ENCODE measurements around the gene PCSK6. TPM values are rescaled to one million over a fixed set of nuclear protein-coding genes. Genes with fewer than 3 reads are reported as not detected.

Gene PCSK6
- polyA plus RNA-seq, 1 experiment, result 0.29 TPM

DNA sequence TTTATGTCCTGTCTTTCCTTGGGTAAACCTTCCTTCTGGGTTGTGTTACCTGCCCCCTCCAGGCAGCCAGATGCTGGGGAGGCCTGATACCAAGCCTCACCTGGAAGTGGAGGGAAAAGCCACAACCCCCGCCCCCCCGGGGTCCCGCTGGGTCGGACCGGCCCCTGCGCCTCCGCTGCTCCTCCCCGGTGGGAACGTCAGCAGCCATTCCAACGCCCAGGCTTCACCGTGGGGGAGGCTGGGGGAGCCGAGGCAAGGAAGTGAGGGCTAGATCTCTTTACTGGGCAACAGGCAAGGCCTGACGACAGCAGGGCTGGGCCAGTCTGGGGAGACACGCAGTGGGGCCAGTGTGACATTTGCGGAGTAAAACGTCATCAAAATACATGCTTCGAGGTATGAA lies 141.5 kb downstream of the PCSK6 start:
- H3K27me3 ChIP-seq (ENCODE audit: control insufficient read depth, insufficient read depth, low read length), result no peaks in the 10 kb centered on the region
- no peak overlapping the region for H3K4me3 ChIP-seq (ENCODE audit: low read depth, low read length)
- TF ChIP-seq, protein P1, sequence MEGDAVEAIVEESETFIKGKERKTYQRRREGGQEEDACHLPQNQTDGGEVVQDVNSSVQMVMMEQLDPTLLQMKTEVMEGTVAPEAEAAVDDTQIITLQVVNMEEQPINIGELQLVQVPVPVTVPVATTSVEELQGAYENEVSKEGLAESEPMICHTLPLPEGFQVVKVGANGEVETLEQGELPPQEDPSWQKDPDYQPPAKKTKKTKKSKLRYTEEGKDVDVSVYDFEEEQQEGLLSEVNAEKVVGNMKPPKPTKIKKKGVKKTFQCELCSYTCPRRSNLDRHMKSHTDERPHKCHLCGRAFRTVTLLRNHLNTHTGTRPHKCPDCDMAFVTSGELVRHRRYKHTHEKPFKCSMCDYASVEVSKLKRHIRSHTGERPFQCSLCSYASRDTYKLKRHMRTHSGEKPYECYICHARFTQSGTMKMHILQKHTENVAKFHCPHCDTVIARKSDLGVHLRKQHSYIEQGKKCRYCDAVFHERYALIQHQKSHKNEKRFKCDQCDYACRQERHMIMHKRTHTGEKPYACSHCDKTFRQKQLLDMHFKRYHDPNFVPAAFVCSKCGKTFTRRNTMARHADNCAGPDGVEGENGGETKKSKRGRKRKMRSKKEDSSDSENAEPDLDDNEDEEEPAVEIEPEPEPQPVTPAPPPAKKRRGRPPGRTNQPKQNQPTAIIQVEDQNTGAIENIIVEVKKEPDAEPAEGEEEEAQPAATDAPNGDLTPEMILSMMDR (IDR thresholded peaks at IDR 0.05; ENCODE audit: insufficient read depth, low read depth, low read length), result no peak
- H3K36me3 ChIP-seq (ENCODE audit: control insufficient read depth, insufficient read depth, low read length), result no peaks in the 10 kb centered on the region
- ChIA-PET CTCF (interaction anchor here (0.9 kb wide), 1 partner anchor 9 kb away, joined by 3 read pairs; no protein-coding TSS in a partner anchor), POLR2A (no interaction called here)
- no peak for DNase-seq (ENCODE audit: low read depth)

DNA sequence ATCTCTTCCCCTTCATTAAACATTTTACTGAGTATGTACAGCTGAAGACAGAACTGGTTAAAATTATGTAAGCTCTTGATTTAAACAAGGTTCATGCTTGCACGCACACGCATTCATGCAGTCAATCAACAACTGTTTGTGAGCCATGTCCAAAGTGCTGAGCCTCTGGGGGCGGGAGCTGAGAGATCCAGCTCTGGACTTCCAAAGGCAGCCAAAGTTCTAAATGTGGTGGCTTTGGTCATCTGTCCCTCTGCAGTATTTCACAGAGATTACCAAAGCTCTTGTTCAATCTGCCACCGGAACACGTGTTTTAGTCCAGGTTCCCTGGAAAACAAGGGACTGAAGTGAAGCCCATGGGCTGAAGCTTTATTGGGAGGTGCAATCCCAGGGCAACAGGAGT lies 142.1 kb downstream of the PCSK6 start:
- TF ChIP-seq, protein P1 (IDR thresholded peaks at IDR 0.05; ENCODE audit: insufficient read depth, low read depth, low read length), result no peak
- no peak for DNase-seq (ENCODE audit: low read depth)
- POLR2A ChIA-PET, result no interaction called here
- H3K4me3 ChIP-seq (ENCODE audit: low read depth, low read length), result no peak overlapping the region
- CTCF ChIA-PET, result interaction anchor here (0.9 kb wide), 1 partner anchor 8 kb away, joined by 3 read pairs; no protein-coding TSS in a partner anchor
- no peaks in the 10 kb centered on the region for H3K36me3 ChIP-seq (ENCODE audit: control insufficient read depth, insufficient read depth, low read length)
- H3K27me3 ChIP-seq (ENCODE audit: control insufficient read depth, insufficient read depth, low read length), result no peaks in the 10 kb centered on the region

DNA sequence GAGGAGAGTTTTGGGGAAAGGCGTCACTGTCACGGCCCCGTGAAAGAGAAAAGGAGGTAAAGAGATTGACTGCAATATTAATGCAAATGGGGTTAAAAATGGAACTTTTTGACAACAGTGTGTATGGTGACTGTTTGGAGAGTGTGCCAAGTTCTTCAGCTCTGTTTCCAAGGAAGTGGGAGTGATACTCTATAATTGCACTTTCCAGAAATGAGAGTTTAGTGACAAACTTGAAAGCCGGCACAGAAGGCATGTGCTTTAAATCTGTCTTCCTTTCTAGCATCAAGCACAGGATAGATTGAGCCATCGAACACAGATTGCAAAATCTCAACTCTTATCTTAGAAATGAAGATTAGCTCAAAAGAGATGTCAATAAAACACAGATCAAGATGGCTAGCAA lies 142.6 kb downstream of the PCSK6 start:
- no peak for DNase-seq (ENCODE audit: low read depth)

DNA sequence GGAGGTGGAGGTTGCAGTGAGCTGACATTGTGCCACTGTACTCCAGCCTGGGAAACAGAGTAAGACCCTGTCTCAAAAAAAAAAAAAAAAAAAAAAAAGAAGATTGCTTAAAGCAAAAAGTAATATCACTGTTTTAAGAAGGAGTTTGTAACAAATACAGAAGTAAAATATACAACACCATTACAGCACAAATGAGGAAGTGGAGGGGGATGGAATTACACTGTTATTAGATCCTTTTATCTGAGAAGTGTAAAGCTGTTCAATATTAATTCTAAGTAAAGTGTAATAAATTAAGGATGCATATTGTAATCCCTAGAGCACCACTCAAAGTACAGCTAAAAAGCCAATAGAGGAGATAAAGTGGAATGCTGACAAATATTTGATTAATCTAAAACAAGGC lies 147.5 kb downstream of the PCSK6 start:
- TF ChIP-seq, protein P1 (IDR thresholded peaks at IDR 0.05; ENCODE audit: insufficient read depth, low read depth, low read length), result no peak
- no peak for DNase-seq (ENCODE audit: low read depth)
- Histone ChIP-seq H3K36me3 (ENCODE audit: control insufficient read depth, insufficient read depth, low read length) (no peaks in the 10 kb centered on the region), H3K27me3 (ENCODE audit: control insufficient read depth, insufficient read depth, low read length) (no peaks in the 10 kb centered on the region), H3K4me3 (ENCODE audit: low read depth, low read length) (no peak overlapping the region)
- POLR2A ChIA-PET, result no interaction called here
- CTCF ChIA-PET, result no interaction called here

More for the DNA sequence above, 142.6 kb downstream of the PCSK6 start:
- Histone ChIP-seq H3K4me3 (ENCODE audit: low read depth, low read length) (no peak overlapping the region), H3K27me3 (ENCODE audit: control insufficient read depth, insufficient read depth, low read length) (no peaks in the 10 kb centered on the region), H3K36me3 (ENCODE audit: control insufficient read depth, insufficient read depth, low read length) (no peaks in the 10 kb centered on the region)
- TF ChIP-seq, protein P1 (IDR thresholded peaks at IDR 0.05; ENCODE audit: insufficient read depth, low read depth, low read length), result no peak
- POLR2A ChIA-PET, result no interaction called here
- CTCF ChIA-PET, result interaction anchor here (0.9 kb wide), 1 partner anchor 8 kb away, joined by 3 read pairs; no protein-coding TSS in a partner anchor

DNA sequence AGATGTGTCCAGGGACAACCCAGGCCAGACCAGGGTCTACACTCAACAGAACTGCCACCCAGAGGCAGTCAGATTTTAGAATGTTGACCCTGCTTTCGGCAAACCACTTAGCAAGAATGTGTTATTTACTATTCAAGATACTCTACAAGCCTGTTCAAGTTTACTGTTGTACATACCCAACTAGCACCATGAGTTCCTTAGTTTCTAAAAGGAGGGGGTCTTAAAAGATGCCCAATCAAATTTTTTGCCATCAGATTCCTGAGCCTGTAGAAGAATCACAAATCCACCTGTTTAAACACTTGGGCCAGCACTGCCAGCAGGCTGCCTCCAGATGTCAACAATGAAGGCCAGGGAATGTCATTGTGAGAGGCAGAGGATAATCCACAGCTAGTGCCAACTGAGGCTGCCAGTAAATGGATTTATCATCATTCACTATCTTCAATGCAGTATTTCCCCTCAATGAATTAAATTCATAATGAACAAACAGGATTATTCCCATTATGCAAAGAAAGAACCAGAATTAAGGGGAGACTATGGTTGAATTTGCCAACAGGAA lies 150.9 kb downstream of the PCSK6 start:
- TF ChIP-seq, protein P1 (IDR thresholded peaks at IDR 0.05; ENCODE audit: insufficient read depth, low read depth, low read length), result no peak
- CTCF ChIA-PET, result interaction anchor here (0.6 to 1.1 kb wide), 2 partner anchors 9 to 23 kb away, joined by 3 read pairs; no protein-coding TSS in a partner anchor
- DNase-seq (ENCODE audit: low read depth), result no peak
- Histone ChIP-seq H3K4me3 (ENCODE audit: low read depth, low read length) (no peak overlapping the region), H3K36me3 (ENCODE audit: control insufficient read depth, insufficient read depth, low read length) (no peaks in the 10 kb centered on the region), H3K27me3 (ENCODE audit: control insufficient read depth, insufficient read depth, low read length) (no peaks in the 10 kb centered on the region)
- POLR2A ChIA-PET, result no interaction called here

All from BJ (cell line).